NCI-H82 treated with DMSO at 0.1 percent for 48 hours (cell line): Measurements from ENCODE around the gene ARHGEF9.
"Not testable (repeated sequence)": the region's sequence is repeated elsewhere in the genome, so short reads cannot be mapped to it uniquely, and the experiment has no call there.

ENCODE experiments used
- DNase-seq: peaks from one replicate; lab custom pipeline; 2025; ENCODE audit not compliant: unreplicated experiment; lab: John Stamatoyannopoulos, UW

ARHGEF9 gene

GRCh38 chrX:63784902-63785707 is at the start of gene ARHGEF9:
Gene ARHGEF9, minus strand, starts transcription at chrX:63785214. Its CDS starts 69 bp downstream, at chrX:63785145.
- peak; percentile 2 for DNase-seq

- DNase-seq: not testable (repeated sequence)
These were observed 40.4 kb upstream of the ARHGEF9 start for GRCh38 chrX:63825446-63825845.

- DNase-seq: no peak
These were observed 33.1 kb upstream of the ARHGEF9 start for GRCh38 chrX:63818156-63818555.

GRCh38 chrX:63817696-63818095 is 32.7 kb upstream of the ARHGEF9 start:
- DNase-seq: no peak

- DNase-seq: no peak
These were observed 27.8 kb upstream of the ARHGEF9 start for GRCh38 chrX:63812823-63813222.

- no peak for DNase-seq
These were observed 25.7 kb upstream of the ARHGEF9 start for GRCh38 chrX:63810746-63811145.

GRCh38 chrX:63809173-63809572 is 24.2 kb upstream of the ARHGEF9 start:
- peak; percentile 61 for DNase-seq

GRCh38 chrX:63795406-63795805 is 10.4 kb upstream of the ARHGEF9 start:
- not testable (repeated sequence) for DNase-seq

- DNase-seq: no peak
These were observed 660 bp upstream of the ARHGEF9 start for GRCh38 chrX:63785708-63786040.

- DNase-seq: no peak
These were observed 590 bp downstream of the ARHGEF9 start for GRCh38 chrX:63784346-63784901.

- DNase-seq: no peak
These were observed 2.5 kb downstream of the ARHGEF9 start for GRCh38 chrX:63782515-63782914.

GRCh38 chrX:63768760-63769159 is 16.3 kb downstream of the ARHGEF9 start:
- no peak for DNase-seq

GRCh38 chrX:63765712-63766111 is 19.3 kb downstream of the ARHGEF9 start:
- no peak for DNase-seq

GRCh38 chrX:63764946-63765345 is 20.1 kb downstream of the ARHGEF9 start:
- DNase-seq: no peak

GRCh38 chrX:63761639-63762038 is 23.4 kb downstream of the ARHGEF9 start:
- no peak for DNase-seq

GRCh38 chrX:63758011-63758410 is 27.0 kb downstream of the ARHGEF9 start:
- no peak for DNase-seq

GRCh38 chrX:63755892-63756291 is 29.1 kb downstream of the ARHGEF9 start:
- no peak for DNase-seq

GRCh38 chrX:63754860-63755579 is 30.0 kb downstream of the ARHGEF9 start:
- DNase-seq: peak; percentile 80

- no peak for DNase-seq
These were observed 30.7 kb downstream of the ARHGEF9 start for GRCh38 chrX:63754136-63754859.

GRCh38 chrX:63751481-63751880 is 33.5 kb downstream of the ARHGEF9 start:
- DNase-seq: peak; percentile 32

GRCh38 chrX:63750811-63751210 is 34.2 kb downstream of the ARHGEF9 start:
- DNase-seq: peak; percentile 81
